Esophagus mucosa (tissue), 1 donor: ENCODE measurements around the gene C9orf78. TPM values are rescaled to one million over a fixed set of nuclear protein-coding genes. Genes with fewer than 3 reads are reported as not detected.

Source experiments
- total RNA-seq: library from RNA; stranded (reverse); gene quantifications from one replicate; pipeline ENCODE4 v1.2.4, GENCODE V29; 2023
- donor health status: DM: yes; HTN: yes; CAD: no.

Gene C9orf78
- total RNA-seq, 1 donor from 2014 or later: 25.1 TPM

Other genes with a start within 250 kb of the C9orf78 start
- not detected for gene C9orf50, start 214.2 kb downstream of the C9orf78 start, total RNA-seq
- gene NTMT1, start 209.1 kb downstream of the C9orf78 start, total RNA-seq: 18.8 TPM
- 11.4 TPM for gene ASB6, start 193.1 kb downstream of the C9orf78 start, total RNA-seq
- 1.5 TPM for gene PRRX2, start 169.6 kb downstream of the C9orf78 start, total RNA-seq
- 9.1 TPM for gene PTGES, start 82.2 kb downstream of the C9orf78 start, total RNA-seq
- gene TOR1B, start 32.1 kb downstream of the C9orf78 start, total RNA-seq: 11.7 TPM
- gene TOR1A, start 11.1 kb downstream of the C9orf78 start, total RNA-seq: 15.5 TPM
- gene USP20, start 183 bp upstream of the C9orf78 start, total RNA-seq: 12.8 TPM
- gene FNBP1, start 207.9 kb upstream of the C9orf78 start, total RNA-seq: 23.5 TPM
- gene GPR107, start 218.6 kb upstream of the C9orf78 start, total RNA-seq: 29.8 TPM